WTC11 (cell line): Measurements from ENCODE around the gene SLC25A21. TPM values are rescaled to one million over a fixed set of nuclear protein-coding genes. Genes with fewer than 3 reads are reported as not detected.

Source experiments
- ATAC-seq: fragments of 200-7000 bp; cut with Tn5 transposase; 2 replicates; pipeline ENCODE4 v1.10.0; 2021; ENCODE audit warnings: mild to moderate bottlenecking, moderate library complexity
- CTCF ChIA-PET: fragments of 300-600 bp; sonication (Branson Sonifier 250); formaldehyde crosslinking; loops from one replicate; lab custom pipeline; 2021; ENCODE audit warnings: antibody characterized with exemption; lab: Charles Lee
- POLR2A ChIA-PET: fragments of 350-600 bp; sonication (Branson Sonifier 250); formaldehyde crosslinking; loops from one replicate; lab custom pipeline; 2021; ENCODE audit warnings: antibody characterized with exemption; lab: Charles Lee
- DNase-seq: peaks from one replicate; pipeline ENCODE4 v3.0.0; 2021; ENCODE audit warnings: low spot score
- H3K27ac Mint-ChIP-seq: 2 replicates; pipeline ENCODE4 v1.8.0; 2021; ENCODE audit warnings: mixed read lengths
- H3K27me3 Mint-ChIP-seq: 2 replicates; pipeline ENCODE4 v1.8.0; 2021; ENCODE audit warnings: low read depth, mild to moderate bottlenecking, moderate library complexity, mixed read lengths
- H3K36me3 Mint-ChIP-seq: 2 replicates; pipeline ENCODE4 v1.8.0; 2021; ENCODE audit warnings: mixed read lengths
- H3K4me1 Mint-ChIP-seq: 2 replicates; pipeline ENCODE4 v1.8.0; 2022; ENCODE audit warnings: mixed read lengths
- H3K4me3 Mint-ChIP-seq: 2 replicates; pipeline ENCODE4 v1.8.0; 2021; ENCODE audit warnings: mild to moderate bottlenecking, moderate library complexity, mixed read lengths
- H3K9me3 Mint-ChIP-seq: 2 replicates; pipeline ENCODE4 v1.8.0; 2021; ENCODE audit warnings: mixed read lengths
- AR ChIP-seq: fragments of 250-450 bp; sonication (Bioruptor Pico); IDR thresholded peaks from 2 replicates; pipeline ENCODE4 v1.9.0; 2021; ENCODE audit warnings: mild to moderate bottlenecking
- ATF2 ChIP-seq: sonication (generic); formaldehyde crosslinking; IDR thresholded peaks from 2 replicates; pipeline ENCODE4 v1.8.1; 2022; ENCODE audit warnings: low read depth, missing genetic modification reagents, borderline replicate concordance
- CTCF ChIP-seq: fragments of 200-600 bp; IDR thresholded peaks from 2 replicates; pipeline ENCODE4 v1.8.0; 2022; ENCODE audit warnings: antibody characterized with exemption
- ETV6 ChIP-seq: sonication (generic); formaldehyde crosslinking; IDR thresholded peaks from 2 replicates; pipeline ENCODE4 v1.8.1; 2022; ENCODE audit warnings: mild to moderate bottlenecking, missing genetic modification reagents
- FOXJ3 ChIP-seq: sonication (generic); formaldehyde crosslinking; IDR thresholded peaks from 2 replicates; pipeline ENCODE4 v1.9.0; 2021; ENCODE audit warnings: missing genetic modification reagents, mild to moderate bottlenecking, borderline replicate concordance
- HMGA2 ChIP-seq: fragments of 250-450 bp; sonication (Bioruptor Pico); IDR thresholded peaks from 2 replicates; pipeline ENCODE4 v1.4.0; 2021; ENCODE audit warnings: mild to moderate bottlenecking, moderate library complexity
- MLX ChIP-seq: sonication (generic); formaldehyde crosslinking; IDR thresholded peaks from 2 replicates; pipeline ENCODE4 v1.8.1; 2023; ENCODE audit warnings: mild to moderate bottlenecking, missing genetic modification reagents, moderate library complexity
- NR1H2 ChIP-seq: sonication (generic); formaldehyde crosslinking; IDR thresholded peaks from 2 replicates; pipeline ENCODE4 v1.9.0; 2021; ENCODE audit warnings: mild to moderate bottlenecking, moderate library complexity, missing genetic modification reagents
- NR2C2 ChIP-seq: sonication (generic); formaldehyde crosslinking; IDR thresholded peaks from 2 replicates; pipeline ENCODE4 v1.8.0; 2022; ENCODE audit warnings: mild to moderate bottlenecking, missing genetic modification reagents
- NR3C1 ChIP-seq: sonication (generic); formaldehyde crosslinking; conservative IDR thresholded peaks from 2 replicates; pipeline ENCODE4 v1.8.1; 2023; ENCODE audit warnings: low read depth, mild to moderate bottlenecking, missing genetic modification reagents
- ZMAT4 ChIP-seq: fragments of 250-450 bp; sonication (Bioruptor Pico); IDR thresholded peaks from 2 replicates; pipeline ENCODE4 v1.9.0; 2021; ENCODE audit warnings: mild to moderate bottlenecking
- ZNF232 ChIP-seq: sonication (generic); formaldehyde crosslinking; IDR thresholded peaks from 2 replicates; pipeline ENCODE4 v1.8.0; 2022; ENCODE audit warnings: mild to moderate bottlenecking, missing genetic modification reagents
- ZNF263 ChIP-seq: sonication (generic); formaldehyde crosslinking; IDR thresholded peaks from 2 replicates; pipeline ENCODE4 v1.8.1; 2022; ENCODE audit warnings: low read depth, mild to moderate bottlenecking, moderate library complexity, missing genetic modification reagents
- total RNA-seq: library from RNA; stranded (reverse); gene quantifications from 3 replicates; pipeline ENCODE4 v1.2.3, GENCODE V29; 2021
- TF ChIP-seq, protein P1 (sequence below): fragments of 250-450 bp; sonication (Bioruptor Pico); IDR thresholded peaks from 2 replicates; pipeline ENCODE4 v1.9.0; 2021; ENCODE audit warnings: mild to moderate bottlenecking, borderline replicate concordance
- TF ChIP-seq, protein P2 (sequence below): fragments of 250-450 bp; sonication (Bioruptor Pico); IDR thresholded peaks from 2 replicates; pipeline ENCODE4 v2.1.2; 2022; ENCODE audit warnings: mild to moderate bottlenecking, moderate library complexity
- TF ChIP-seq, protein P3 (sequence below): sonication (generic); formaldehyde crosslinking; IDR thresholded peaks from 2 replicates; pipeline ENCODE4 v1.8.1; 2023; ENCODE audit warnings: mild to moderate bottlenecking, moderate library complexity, missing genetic modification reagents

Gene SLC25A21
- total RNA-seq, 1 experiment from 2014 or later: 8.2 TPM

GRCh38 chr14:37046815-37047214 lies 125.6 kb downstream of the SLC25A21 start:
- POLR2A ChIA-PET: no interaction called here
- Mint-ChIP-seq H3K9me3 (no peaks in the 10 kb centered on the region), H3K27me3 (no peaks in the 10 kb centered on the region), H3K27ac (no peak overlapping the region), H3K4me3 (no peak overlapping the region), H3K36me3 (no peaks in the 10 kb centered on the region), H3K4me1 (peaks cover 6% of the 10 kb centered on the region)
- DNase-seq (no peak), ATAC-seq (no peak)
- CTCF ChIA-PET: no interaction called here
- TF ChIP-seq NR1H2 (CRISPR knock-in tag) (no peak), ZMAT4 (CRISPR knock-in tag) (no peak), ZNF232 (CRISPR knock-in tag) (no peak)
- TF ChIP-seq, protein P1, sequence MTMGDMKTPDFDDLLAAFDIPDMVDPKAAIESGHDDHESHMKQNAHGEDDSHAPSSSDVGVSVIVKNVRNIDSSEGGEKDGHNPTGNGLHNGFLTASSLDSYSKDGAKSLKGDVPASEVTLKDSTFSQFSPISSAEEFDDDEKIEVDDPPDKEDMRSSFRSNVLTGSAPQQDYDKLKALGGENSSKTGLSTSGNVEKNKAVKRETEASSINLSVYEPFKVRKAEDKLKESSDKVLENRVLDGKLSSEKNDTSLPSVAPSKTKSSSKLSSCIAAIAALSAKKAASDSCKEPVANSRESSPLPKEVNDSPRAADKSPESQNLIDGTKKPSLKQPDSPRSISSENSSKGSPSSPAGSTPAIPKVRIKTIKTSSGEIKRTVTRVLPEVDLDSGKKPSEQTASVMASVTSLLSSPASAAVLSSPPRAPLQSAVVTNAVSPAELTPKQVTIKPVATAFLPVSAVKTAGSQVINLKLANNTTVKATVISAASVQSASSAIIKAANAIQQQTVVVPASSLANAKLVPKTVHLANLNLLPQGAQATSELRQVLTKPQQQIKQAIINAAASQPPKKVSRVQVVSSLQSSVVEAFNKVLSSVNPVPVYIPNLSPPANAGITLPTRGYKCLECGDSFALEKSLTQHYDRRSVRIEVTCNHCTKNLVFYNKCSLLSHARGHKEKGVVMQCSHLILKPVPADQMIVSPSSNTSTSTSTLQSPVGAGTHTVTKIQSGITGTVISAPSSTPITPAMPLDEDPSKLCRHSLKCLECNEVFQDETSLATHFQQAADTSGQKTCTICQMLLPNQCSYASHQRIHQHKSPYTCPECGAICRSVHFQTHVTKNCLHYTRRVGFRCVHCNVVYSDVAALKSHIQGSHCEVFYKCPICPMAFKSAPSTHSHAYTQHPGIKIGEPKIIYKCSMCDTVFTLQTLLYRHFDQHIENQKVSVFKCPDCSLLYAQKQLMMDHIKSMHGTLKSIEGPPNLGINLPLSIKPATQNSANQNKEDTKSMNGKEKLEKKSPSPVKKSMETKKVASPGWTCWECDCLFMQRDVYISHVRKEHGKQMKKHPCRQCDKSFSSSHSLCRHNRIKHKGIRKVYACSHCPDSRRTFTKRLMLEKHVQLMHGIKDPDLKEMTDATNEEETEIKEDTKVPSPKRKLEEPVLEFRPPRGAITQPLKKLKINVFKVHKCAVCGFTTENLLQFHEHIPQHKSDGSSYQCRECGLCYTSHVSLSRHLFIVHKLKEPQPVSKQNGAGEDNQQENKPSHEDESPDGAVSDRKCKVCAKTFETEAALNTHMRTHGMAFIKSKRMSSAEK (CRISPR knock-in tag): no peak

DNA sequence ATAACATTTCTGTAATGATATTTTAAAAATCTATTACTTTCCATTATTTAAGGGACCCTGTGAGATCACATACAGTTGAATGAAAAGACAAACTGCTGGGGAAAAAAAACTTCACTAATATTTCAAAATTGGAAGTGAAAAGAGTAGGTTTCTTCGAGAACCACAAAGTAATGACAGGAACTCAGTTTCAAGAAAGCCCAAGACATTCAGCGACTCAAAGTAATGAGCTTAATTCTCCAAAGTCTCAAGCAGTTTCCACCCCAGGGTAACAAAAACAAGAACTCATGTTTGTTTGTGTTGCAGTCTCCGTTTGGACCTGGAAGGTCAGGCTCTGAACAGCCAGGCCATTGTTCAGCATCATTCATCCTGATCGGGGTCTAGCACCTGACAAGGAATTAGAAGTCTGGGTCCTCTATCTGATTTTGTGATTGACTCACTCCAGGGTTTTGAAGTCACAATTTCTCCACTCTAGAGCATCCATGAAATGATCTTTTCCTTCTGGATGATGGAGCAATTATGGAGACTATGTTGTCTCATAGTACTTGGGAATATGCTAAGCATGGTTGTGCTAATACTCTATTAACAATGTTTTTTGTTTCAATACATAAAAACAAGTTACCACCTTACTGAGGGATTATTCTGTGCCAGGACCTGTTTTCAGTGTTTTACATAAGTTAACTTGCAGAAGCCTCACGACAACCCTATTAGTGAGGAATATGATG lies 126.9 kb downstream of the SLC25A21 start:
- CTCF ChIA-PET: no interaction called here
- no peak overlapping the region for H3K27ac Mint-ChIP-seq
- no peaks in the 10 kb centered on the region for H3K9me3 Mint-ChIP-seq
- no peaks in the 10 kb centered on the region for H3K27me3 Mint-ChIP-seq
- ATAC-seq (no peak), DNase-seq (no peak)
- no peak overlapping the region for H3K4me3 Mint-ChIP-seq
- POLR2A ChIA-PET: no interaction called here
- H3K4me1 Mint-ChIP-seq: no peaks in the 10 kb centered on the region
- H3K36me3 Mint-ChIP-seq: no peaks in the 10 kb centered on the region
- TF ChIP-seq CTCF: no peak
- TF ChIP-seq ETV6: no peak
- no peak for TF ChIP-seq AR (CRISPR knock-in tag)
- TF ChIP-seq FOXJ3 (CRISPR knock-in tag): no peak
- TF ChIP-seq, protein P2, sequence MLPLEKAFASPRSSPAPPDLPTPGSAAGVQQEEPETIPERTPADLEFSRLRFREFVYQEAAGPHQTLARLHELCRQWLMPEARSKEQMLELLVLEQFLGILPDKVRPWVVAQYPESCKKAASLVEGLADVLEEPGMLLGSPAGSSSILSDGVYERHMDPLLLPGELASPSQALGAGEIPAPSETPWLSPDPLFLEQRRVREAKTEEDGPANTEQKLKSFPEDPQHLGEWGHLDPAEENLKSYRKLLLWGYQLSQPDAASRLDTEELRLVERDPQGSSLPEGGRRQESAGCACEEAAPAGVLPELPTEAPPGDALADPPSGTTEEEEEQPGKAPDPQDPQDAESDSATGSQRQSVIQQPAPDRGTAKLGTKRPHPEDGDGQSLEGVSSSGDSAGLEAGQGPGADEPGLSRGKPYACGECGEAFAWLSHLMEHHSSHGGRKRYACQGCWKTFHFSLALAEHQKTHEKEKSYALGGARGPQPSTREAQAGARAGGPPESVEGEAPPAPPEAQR (CRISPR knock-in tag): no peak
- TF ChIP-seq, protein P3, sequence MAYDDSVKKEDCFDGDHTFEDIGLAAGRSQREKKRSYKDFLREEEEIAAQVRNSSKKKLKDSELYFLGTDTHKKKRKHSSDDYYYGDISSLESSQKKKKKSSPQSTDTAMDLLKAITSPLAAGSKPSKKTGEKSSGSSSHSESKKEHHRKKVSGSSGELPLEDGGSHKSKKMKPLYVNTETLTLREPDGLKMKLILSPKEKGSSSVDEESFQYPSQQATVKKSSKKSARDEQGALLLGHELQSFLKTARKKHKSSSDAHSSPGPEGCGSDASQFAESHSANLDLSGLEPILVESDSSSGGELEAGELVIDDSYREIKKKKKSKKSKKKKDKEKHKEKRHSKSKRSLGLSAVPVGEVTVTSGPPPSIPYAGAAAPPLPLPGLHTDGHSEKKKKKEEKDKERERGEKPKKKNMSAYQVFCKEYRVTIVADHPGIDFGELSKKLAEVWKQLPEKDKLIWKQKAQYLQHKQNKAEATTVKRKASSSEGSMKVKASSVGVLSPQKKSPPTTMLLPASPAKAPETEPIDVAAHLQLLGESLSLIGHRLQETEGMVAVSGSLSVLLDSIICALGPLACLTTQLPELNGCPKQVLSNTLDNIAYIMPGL: no peak
- no peak for TF ChIP-seq NR3C1 (CRISPR knock-in tag)
- TF ChIP-seq NR2C2 (CRISPR knock-in tag): no peak
- no peak for TF ChIP-seq ATF2 (CRISPR knock-in tag)
- no peak for TF ChIP-seq MLX (CRISPR knock-in tag)
- TF ChIP-seq ZNF263 (CRISPR knock-in tag): no peak
- no peak for TF ChIP-seq HMGA2 (CRISPR knock-in tag)
